Thoracic aorta (tissue), 2 donors: Measurements from ENCODE around the gene FIGNL2. TPM values are rescaled to one million over a fixed set of nuclear protein-coding genes. Genes with fewer than 3 reads are reported as not detected.

Experiments
- ATAC-seq: fragments of 150-250 bp; one replicate; pipeline ENCODE4 v1.8.0; 2017; ENCODE audit warnings: low read depth; ENCODE audit not compliant: insufficient number of reproducible peaks, low FRiP score
- DNase-seq: peaks from one replicate; pipeline ENCODE4 v3.0.0-alpha.2; 2020; ENCODE audit warnings: low spot score
- H3K27ac ChIP-seq, 2 donors: fragments of 200-600 bp; sonication (generic); 1 replicate in 1 of 2; 2 replicates in 1 of 2; pipeline ENCODE4 v1.5.1; 2016; ENCODE audit warnings: mild to moderate bottlenecking in 2 of 2, moderate library complexity in 2 of 2
- H3K27me3 ChIP-seq: fragments of 200-600 bp; sonication (generic); replicated peaks from 2 replicates; pipeline ENCODE4 v1.6.0; 2016; ENCODE audit warnings: mild to moderate bottlenecking; ENCODE audit not compliant: insufficient read depth
- H3K36me3 ChIP-seq: fragments of 200-600 bp; sonication (generic); one replicate; pipeline ENCODE4 v1.5.1; 2016
- H3K4me1 ChIP-seq, 2 donors: fragments of 200-600 bp; sonication (generic); 1 replicate in 1 of 2; 2 replicates in 1 of 2; pipeline versions ENCODE4 v1.5.1 to v1.6.0; 2016; ENCODE audit warnings: low read depth in 2 of 2, mild to moderate bottlenecking in 1 of 2; ENCODE audit not compliant: control insufficient read depth in 1 of 2
- H3K4me3 ChIP-seq: fragments of 200-600 bp; sonication (generic); 2 replicates; pipeline ENCODE4 v1.5.1; 2016; ENCODE audit warnings: mild to moderate bottlenecking
- H3K9me3 ChIP-seq: fragments of 200-600 bp; sonication (generic); 2 replicates; pipeline ENCODE4 v1.5.1; 2016
- total RNA-seq, 2 donors: library from RNA; depleted of rRNA; stranded (reverse); fragments of >200 nt; gene quantifications; one replicate each; pipeline versions ENCODE4 v1.1.0 to v1.2.3, GENCODE V29; 2016
- TF ChIP-seq, protein P1 (sequence below): fragments of 200-600 bp; sonication (generic); IDR thresholded peaks from one replicate; pipeline ENCODE4 v1.5.1; 2019; ENCODE audit warnings: antibody characterized with exemption

The FIGNL2 gene
- total RNA-seq, 2 donors from 2014 or later, result 0.28 TPM; not detected in 1

DNA sequence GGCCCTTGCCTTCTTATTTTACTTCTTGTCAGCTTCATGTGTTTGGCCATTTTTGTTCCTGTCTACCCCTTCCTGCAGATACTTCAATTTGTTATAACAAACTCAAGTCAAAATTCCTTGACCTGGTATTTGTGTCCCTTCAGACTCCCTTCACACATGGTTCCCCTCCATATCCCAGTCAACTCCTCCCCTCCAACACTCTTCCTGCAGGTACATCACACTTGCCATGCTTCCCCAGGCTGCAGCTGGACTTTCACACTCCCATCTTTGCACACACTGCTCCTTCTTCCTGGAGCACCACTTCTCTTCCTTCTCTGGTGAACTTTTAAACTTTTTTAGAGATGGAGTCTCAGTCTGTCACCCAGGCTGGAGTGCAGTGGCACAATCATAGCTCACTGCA lies 18.9 kb upstream of the FIGNL2 start:
- no peaks in the 10 kb centered on the region for H3K27me3 ChIP-seq
- H3K4me3 ChIP-seq, result no peak overlapping the region
- H3K36me3 ChIP-seq, result no peaks in the 10 kb centered on the region
- no peak for DNase-seq
- no peak for ATAC-seq
- H3K27ac ChIP-seq, result no peak overlapping the region
- no peaks in the 10 kb centered on the region for H3K9me3 ChIP-seq
- TF ChIP-seq, protein P1, sequence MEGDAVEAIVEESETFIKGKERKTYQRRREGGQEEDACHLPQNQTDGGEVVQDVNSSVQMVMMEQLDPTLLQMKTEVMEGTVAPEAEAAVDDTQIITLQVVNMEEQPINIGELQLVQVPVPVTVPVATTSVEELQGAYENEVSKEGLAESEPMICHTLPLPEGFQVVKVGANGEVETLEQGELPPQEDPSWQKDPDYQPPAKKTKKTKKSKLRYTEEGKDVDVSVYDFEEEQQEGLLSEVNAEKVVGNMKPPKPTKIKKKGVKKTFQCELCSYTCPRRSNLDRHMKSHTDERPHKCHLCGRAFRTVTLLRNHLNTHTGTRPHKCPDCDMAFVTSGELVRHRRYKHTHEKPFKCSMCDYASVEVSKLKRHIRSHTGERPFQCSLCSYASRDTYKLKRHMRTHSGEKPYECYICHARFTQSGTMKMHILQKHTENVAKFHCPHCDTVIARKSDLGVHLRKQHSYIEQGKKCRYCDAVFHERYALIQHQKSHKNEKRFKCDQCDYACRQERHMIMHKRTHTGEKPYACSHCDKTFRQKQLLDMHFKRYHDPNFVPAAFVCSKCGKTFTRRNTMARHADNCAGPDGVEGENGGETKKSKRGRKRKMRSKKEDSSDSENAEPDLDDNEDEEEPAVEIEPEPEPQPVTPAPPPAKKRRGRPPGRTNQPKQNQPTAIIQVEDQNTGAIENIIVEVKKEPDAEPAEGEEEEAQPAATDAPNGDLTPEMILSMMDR, result no peak
- H3K4me1 ChIP-seq, result peaks cover 12 to 23% of the 10 kb centered on the region in 2 donors

DNA sequence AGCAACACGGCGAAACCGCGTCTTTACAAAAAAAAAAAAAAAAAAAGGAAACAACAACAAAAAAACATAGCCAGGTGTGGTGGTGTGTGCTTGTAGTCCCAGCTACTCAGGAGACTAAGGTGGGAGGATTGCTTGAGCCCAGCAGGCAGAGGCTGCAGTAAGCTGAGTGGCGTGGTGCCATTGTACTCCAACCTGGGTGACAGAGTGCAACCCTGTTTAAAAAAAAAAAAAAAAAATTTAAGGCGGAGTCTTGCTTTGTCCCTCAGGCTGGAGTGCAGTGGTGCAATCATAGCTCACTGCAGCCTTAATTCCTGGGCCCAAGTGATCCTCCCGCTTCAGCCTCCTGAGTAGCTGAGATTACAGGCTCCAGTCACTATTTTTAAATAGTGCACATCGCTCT lies 18.2 kb upstream of the FIGNL2 start:
- no peak for DNase-seq
- peaks cover 12 to 23% of the 10 kb centered on the region in 2 donors for H3K4me1 ChIP-seq
- no peak overlapping the region for H3K27ac ChIP-seq
- no peaks in the 10 kb centered on the region for H3K36me3 ChIP-seq
- H3K27me3 ChIP-seq, result no peaks in the 10 kb centered on the region
- no peak overlapping the region for H3K4me3 ChIP-seq
- no peak for ATAC-seq
- TF ChIP-seq, protein P1, result no peak
- no peaks in the 10 kb centered on the region for H3K9me3 ChIP-seq

DNA sequence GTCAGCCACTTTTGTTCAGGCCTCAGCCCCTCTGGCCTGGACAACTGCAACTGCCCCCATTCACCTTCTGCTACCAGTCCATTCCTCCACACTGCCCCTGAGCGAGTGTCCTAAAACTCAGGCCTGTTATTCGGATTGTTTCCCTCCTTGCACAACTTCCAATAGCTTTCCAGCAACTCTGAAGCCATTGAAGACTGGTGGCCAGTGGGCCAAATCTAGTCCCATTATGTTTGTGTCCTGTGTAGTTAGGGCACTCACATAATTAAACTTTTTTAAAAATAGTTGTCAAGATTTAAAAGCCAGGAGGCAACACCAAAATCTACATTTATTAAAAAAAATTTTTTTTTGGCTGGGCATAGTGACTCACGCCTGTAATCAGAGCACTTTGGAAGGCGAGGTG lies 17.8 kb upstream of the FIGNL2 start:
- no peak for ATAC-seq
- no peak for DNase-seq
- no peaks in the 10 kb centered on the region for H3K27me3 ChIP-seq
- no peak overlapping the region for H3K4me3 ChIP-seq
- peaks cover 12 to 23% of the 10 kb centered on the region in 2 donors for H3K4me1 ChIP-seq
- no peaks in the 10 kb centered on the region for H3K36me3 ChIP-seq
- TF ChIP-seq, protein P1, result no peak
- no peaks in the 10 kb centered on the region for H3K9me3 ChIP-seq
- H3K27ac ChIP-seq, result no peak overlapping the region

DNA sequence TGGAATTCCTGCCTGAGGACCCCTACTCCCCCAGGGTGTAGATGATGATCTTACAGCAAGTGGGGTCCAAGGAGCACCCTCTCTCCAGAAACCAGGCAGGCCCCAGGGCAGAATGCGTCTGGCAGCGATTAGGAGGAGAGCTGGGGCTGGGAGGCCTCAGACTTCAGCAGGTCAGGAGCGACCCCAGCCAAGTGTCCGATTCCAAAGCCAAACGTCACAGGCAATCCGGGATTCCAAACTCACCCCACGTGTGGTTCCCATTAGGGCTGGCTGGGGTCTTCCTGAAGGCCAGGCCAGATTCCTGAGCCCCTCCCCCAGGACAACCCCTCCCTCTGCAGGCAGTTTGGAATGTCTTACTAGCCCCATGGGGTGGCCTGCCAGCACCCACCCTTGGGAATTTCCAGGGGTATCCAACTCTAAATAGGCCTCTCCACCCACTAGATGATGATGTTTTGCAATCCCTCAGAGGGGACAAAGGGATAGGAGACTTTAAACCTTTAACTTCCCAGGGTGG lies 17.3 kb upstream of the FIGNL2 start:
- Histone ChIP-seq H3K36me3 (no peaks in the 10 kb centered on the region), H3K27ac (no peak overlapping the region), H3K27me3 (no peaks in the 10 kb centered on the region), H3K4me3 (no peak overlapping the region), H3K4me1 (peaks cover 12 to 23% of the 10 kb centered on the region in 2 donors), H3K9me3 (no peaks in the 10 kb centered on the region)
- ATAC-seq (no peak), DNase-seq (no peak)
- TF ChIP-seq, protein P1, result no peak

DNA sequence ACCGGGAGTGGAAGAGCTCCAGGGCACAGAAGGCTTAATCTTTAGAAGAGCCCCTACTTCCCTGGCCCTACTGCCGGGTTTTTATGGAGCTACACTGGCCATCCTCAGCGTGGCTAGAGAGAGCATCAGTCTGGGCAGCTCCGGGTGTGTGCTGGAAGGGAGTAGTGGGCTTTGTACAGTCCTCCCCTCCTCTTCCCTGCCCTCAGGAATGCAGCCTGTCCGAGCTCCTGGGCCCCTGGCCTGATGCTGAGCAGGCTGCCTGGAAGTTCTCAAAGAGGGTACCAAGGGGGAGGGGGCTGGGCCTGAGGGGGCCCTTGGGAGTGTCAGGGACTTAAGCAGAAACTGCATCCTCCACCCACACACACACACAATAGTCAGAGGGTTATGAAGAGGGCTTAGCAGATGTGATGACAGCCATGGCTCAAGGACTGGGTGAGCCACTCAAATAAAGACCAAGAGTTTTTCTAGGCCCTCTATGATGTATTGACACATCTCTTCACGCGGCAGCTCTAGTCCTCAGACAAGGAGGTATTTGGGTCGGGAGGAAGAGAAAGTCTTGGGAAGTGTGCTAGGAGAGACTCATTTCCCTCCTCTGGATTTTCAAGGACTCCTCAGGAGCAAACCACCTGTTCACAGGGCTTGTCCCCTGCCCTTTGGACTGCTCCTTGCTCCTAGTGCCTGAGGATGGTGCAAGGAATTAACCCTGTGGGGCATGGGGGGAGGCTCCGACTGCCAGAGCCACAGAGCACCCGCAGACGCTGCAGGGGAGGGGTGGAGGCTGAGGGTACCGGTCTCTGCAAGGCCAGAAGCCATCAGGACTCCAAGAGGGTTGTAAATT lies 16.5 kb upstream of the FIGNL2 start:
- H3K9me3 ChIP-seq, result no peaks in the 10 kb centered on the region
- H3K4me1 ChIP-seq, result peaks cover 12 to 23% of the 10 kb centered on the region in 2 donors
- DNase-seq, result no peak
- H3K36me3 ChIP-seq, result no peaks in the 10 kb centered on the region
- H3K27ac ChIP-seq, result no peak overlapping the region
- H3K27me3 ChIP-seq, result no peaks in the 10 kb centered on the region
- no peak overlapping the region for H3K4me3 ChIP-seq
- TF ChIP-seq, protein P1, result no peak
- no peak for ATAC-seq
